GM08714 (cell line): Measurements from ENCODE around the gene UXT.
"Not testable (repeated sequence)": the region's sequence is repeated elsewhere in the genome, so short reads cannot be mapped to it uniquely, and the experiment has no call there.

Source experiments
- H3K4me3 ChIP-seq: fragments of 200-500 bp; sonication (Bioruptor generic); 2 replicates; pipeline ENCODE4 v1.5.1; 2014; ENCODE audit warnings: mild to moderate bottlenecking, low read length, inconsistent platforms
- ZNF274 ChIP-seq: IDR thresholded peaks from 2 replicates; pipeline ENCODE4 v1.6.1; 2012; ENCODE audit warnings: mild to moderate bottlenecking, low read depth, low read length

UXT gene

GRCh38 chrX:47613082-47613481, 45.9 kb downstream of the UXT start:
- no peak for TF ChIP-seq ZNF274

GRCh38 chrX:47612418-47612817, 46.6 kb downstream of the UXT start:
- H3K4me3 ChIP-seq, result no peak overlapping the region
- no peak for TF ChIP-seq ZNF274

More at GRCh38 chrX:47613082-47613481, 45.9 kb downstream of the UXT start:
- no peak overlapping the region for H3K4me3 ChIP-seq

- TF ChIP-seq ZNF274, result no peak
- no peak overlapping the region for H3K4me3 ChIP-seq
These were observed 47.1 kb downstream of the UXT start for GRCh38 chrX:47611926-47612325.

- TF ChIP-seq ZNF274, result no peak
These were observed 47.5 kb downstream of the UXT start for GRCh38 chrX:47611489-47611888.

GRCh38 chrX:47610511-47610910, 48.5 kb downstream of the UXT start:
- TF ChIP-seq ZNF274, result no peak

More at GRCh38 chrX:47611489-47611888, 47.5 kb downstream of the UXT start:
- H3K4me3 ChIP-seq, result no peak overlapping the region

GRCh38 chrX:47608130-47608810, 50.7 kb downstream of the UXT start:
- H3K4me3 ChIP-seq, result no peak overlapping the region
- TF ChIP-seq ZNF274, result no peak

More at GRCh38 chrX:47610511-47610910, 48.5 kb downstream of the UXT start:
- H3K4me3 ChIP-seq, result no peak overlapping the region

- no peak overlapping the region for H3K4me3 ChIP-seq
These were observed 51.9 kb downstream of the UXT start for GRCh38 chrX:47607091-47607490.

GRCh38 chrX:47605024-47605423, 54.0 kb downstream of the UXT start:
- H3K4me3 ChIP-seq, result no peak overlapping the region
- no peak for TF ChIP-seq ZNF274

More at GRCh38 chrX:47607091-47607490, 51.9 kb downstream of the UXT start:
- no peak for TF ChIP-seq ZNF274

- H3K4me3 ChIP-seq, result not testable (repeated sequence)
These were observed 55.9 kb downstream of the UXT start for GRCh38 chrX:47603125-47603524.
